ENCODE results near the gene ZNF544.
"Not testable (repeated sequence)": the region's sequence is repeated elsewhere in the genome, so short reads cannot be mapped to it uniquely, and the experiment has no call there.

The ZNF544 gene

DNA sequence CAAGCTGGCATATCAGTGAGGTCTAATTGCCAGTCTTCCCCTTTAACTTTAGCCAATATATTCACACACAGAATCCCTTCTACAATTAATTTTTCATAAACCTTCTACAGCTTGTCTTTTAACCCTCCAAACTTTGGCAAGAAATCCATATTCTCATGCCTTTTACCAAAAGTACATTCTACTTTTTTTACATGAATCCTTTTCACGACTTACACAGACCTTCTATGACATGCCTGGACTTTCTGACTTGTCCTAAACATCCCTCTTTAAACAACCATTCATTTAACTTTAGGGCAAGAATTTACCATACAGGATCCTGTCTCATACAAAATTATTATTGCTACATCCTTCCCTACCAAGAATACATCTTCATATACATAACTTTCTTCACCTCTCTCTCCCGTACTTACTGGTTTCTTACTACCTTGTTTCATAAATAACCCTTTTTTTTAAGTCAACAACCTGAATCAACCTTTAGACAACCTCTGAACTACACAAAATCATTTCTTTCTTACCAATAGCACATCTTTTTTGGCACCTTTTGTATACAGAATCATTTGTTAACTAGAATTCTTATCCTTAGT lies 23.5 kb downstream of the ZNF544 start:
- DNase-seq (ENCODE audit: low spot score) = no peak

DNA sequence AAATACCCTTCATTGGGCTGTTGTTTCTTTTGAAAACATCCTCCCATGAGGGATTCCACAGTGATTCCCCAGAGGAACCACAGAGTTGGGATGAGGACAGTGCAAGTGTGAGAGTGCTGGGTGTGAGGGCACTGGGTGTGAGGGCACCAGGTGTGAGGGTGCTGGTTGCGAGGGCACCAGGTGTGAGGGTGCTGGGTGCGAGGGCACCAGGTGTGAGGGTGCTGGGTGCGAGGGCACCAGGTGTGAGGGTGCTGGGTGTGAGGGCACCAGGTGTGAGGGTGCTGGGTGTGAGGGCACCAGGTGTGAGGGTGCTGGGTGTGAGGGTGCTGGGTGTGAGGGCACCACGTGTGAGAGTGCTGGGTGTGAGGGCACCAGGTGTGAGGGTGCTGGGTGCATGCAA lies 29.5 kb downstream of the ZNF544 start:
- DNase-seq (ENCODE audit: low spot score) = not testable (repeated sequence)

GRCh38 chr19:58261600-58261967 lies 32.9 kb downstream of the ZNF544 start:
- no peak for DNase-seq (ENCODE audit: low spot score)

DNA sequence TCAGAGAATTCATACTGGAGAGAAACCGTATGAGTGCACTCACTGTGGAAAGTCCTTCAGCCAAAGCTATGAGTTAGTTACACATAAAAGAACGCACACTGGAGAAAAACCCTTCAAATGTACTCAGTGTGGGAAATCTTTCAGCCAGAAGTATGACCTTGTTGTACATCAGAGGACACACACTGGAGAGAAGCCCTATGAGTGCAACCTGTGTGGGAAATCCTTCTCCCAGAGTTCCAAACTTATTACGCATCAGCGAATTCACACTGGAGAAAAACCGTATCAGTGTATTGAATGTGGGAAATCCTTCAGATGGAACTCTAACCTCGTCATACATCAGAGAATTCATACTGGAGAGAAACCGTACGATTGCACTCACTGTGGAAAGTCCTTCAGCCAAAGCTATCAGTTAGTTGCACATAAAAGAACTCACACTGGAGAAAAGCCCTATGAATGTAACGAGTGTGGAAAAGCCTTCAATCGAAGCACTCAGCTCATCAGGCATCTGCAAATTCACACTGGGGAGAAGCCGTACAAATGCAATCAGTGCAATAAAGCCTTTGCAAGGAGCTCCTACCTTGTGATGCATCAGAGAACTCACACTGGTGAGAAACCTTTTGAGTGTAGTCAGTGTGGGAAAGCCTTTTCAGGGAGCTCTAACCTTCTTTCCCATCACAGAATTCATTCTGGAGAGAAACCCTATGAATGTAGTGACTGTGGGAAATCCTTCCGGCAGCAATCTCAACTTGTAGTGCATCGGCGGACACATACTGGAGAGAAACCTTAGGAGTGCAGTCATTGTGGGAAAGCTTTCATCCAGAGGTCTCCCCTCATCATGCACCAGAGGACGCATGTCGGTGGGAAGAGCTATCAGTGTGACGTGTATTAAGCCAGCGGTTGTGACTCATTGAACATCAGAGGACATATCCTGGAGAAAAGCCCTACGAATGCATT lies 33.5 kb downstream of the ZNF544 start:
- DNase-seq (ENCODE audit: low spot score) = no peak

- DNase-seq (ENCODE audit: low spot score) = no peak
These were observed 34.2 kb downstream of the ZNF544 start for GRCh38 chr19:58262922-58263296.

DNA sequence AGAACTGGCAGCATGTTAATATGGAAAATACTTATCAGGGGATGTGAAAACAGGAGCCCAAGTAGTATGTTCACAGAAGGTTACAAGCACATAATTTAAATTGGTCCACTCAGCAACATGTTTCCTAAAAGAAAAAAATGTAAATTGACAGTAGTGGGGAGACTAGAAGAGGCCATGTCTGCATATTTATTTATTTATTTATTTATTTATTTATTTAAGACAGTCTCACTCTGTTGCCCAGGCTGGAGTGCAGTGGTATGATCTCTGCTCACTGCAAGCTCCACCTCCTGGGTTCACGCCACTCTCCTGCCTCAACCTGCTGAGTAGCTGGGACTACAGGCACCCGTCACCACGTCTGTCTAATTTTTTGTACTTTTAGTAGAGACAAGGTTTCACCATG lies 36.4 kb downstream of the ZNF544 start:
- no peak for DNase-seq (ENCODE audit: low spot score)

DNA sequence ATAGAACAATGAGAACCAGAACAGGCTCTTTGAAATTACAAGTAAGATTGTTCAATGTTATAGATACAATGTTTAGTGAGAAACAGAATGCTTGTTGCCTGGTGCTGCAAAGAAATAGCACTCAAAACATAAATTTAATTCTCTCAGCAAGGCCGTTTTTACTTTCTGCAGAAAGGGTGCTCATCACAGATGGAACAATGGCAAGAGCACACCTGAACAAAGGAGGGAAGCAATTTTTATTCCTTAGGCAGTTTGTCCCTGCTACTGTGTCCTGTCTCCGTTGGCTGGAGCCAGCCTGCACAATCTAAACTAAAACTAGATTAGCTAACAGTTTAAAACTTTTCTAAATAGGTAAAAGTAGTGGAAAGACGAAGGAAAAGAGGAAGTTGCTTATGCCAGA lies 39.6 kb downstream of the ZNF544 start:
- no peak for DNase-seq (ENCODE audit: low spot score)

- no peak for DNase-seq (ENCODE audit: low spot score)
These were observed 46.1 kb downstream of the ZNF544 start for GRCh38 chr19:58274771-58275201.

- no peak for DNase-seq (ENCODE audit: low spot score)
These were observed 46.9 kb downstream of the ZNF544 start for GRCh38 chr19:58275564-58275963.

DNA sequence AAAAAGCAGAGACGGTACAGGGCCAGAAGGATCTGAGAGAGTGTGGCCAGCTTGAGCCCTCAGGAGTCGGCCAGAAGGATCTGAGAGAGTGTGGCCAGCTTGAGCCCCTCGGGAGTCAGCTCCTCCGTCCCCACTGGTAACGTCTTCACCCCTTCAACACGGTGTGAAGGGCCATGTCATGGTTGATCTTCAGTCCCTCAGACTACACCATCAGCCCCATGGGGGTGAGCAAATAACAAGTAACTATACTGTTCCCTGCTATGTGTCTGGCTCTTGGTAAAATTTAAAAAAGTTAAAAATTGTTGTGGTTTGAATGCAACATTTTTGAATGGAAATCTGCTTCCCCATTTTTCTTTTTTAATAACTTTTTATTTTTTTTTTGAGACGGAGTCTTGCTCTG lies 48.5 kb downstream of the ZNF544 start:
- DNase-seq (ENCODE audit: low spot score) = no peak

DNA sequence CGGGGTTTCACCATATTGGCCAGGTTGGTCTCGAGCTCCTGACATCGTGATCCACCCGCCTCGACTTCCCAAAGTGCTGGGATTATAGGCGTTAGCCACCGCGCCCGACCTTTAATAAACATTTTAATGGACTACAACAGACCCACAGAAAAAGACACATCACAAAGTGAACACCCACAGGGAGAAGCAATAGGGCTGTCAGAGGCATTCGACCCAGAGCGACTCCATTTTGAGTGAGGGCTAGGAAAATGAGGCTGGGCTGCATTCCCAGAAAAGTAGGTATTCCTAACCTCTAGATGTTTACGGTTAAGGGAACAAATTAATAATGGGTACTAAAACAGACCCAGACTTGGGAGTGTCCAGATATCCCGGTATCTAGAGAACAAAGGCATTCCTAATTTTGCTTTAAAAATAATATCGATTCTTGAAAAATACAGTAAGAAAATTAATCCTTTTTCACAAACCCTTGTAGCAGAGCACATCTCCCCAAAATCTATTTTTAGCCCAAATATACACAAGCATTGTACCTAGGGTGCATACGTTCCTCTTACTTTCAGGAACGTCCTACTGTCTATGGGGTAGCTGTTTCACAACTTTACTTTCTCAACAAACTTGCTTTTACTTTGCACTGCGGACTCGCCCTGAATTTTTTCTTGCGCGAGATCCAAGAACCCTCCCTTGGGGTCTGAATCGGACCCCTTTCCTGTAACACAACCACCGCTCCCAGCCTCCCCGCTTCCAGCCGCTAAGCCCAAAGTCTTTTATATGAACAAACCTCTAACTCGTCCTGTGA lies 49.2 kb downstream of the ZNF544 start:
- peak; percentile 9 for DNase-seq (ENCODE audit: low spot score)

DNA sequence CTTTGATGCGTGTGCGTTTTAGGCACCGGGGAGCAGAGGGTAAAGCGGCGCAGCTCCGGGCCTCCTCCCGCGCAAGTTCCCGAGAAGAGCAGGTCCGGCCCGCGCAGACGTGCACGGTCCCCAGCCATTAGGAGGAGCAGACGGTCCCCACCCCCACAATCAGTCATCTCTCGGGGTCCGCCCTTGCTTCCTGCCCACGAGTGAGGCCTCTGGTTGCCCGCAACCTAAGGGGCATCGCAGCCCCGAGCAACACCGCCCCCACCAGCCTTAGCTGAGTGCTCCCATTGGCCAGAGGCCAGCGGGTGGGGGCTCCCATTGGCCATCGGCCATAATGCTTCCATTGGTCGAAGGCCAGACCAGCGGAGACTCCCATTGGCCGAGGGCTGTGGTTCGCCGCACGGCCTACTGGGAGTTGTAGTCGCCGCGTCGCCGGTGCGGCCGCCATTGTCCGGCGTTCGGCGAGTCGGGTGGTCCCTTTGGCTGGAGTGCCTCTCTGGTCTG lies 49.9 kb downstream of the ZNF544 start, which contains the start of gene ZNF8:
TSS of gene ZNF8 (plus strand) at position 415 of the 501 bp plus-strand sequence. CDS start 127 bp downstream, outside the sequence.
- peak; percentile 93 for DNase-seq (ENCODE audit: low spot score)

DNA sequence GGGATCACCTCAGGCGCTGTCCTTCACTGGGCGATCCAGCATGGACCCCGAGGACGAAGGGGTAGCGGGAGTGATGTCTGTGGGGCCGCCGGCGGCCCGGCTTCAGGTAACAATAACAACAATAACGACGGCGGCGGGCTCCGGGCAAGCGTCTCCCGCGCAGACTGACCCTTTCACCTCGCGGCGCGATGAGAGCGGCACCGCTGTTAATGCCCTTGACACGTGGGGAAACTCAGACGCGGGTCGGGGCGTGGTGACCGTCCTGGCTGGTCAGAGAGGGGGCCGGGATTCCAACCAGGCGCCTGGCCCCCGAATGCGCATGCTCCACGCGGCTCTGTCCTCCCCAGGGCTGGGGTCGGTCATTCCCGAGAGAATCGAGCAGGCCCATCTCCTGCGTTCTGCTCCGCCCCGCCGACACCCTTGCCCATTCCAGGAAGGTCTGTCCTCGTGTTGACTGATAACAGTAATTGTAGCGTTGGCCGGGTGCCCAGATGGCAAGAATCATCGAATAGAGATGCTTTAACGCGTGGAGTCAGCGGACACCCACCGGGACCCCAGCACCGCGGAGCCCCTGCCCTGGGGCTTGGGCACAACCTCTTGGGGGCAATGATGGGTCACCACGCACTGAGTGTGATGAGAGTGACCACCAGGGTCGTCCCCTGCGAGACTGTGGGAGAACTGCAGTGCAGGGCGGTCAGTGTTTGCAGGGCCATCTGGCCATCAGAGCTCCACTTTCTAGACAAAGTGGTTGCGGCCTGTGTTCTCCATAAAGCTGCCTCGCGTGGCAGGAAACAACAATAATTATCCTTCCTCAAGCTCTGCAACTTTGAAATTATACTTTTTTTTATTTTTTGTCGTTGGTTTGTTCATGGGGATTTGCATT lies 50.6 kb downstream of the ZNF544 start:
- DNase-seq (ENCODE audit: low spot score) = peak; percentile 49

- no peak for DNase-seq (ENCODE audit: low spot score)
These were observed 51.2 kb downstream of the ZNF544 start for GRCh38 chr19:58279925-58280316.

DNA sequence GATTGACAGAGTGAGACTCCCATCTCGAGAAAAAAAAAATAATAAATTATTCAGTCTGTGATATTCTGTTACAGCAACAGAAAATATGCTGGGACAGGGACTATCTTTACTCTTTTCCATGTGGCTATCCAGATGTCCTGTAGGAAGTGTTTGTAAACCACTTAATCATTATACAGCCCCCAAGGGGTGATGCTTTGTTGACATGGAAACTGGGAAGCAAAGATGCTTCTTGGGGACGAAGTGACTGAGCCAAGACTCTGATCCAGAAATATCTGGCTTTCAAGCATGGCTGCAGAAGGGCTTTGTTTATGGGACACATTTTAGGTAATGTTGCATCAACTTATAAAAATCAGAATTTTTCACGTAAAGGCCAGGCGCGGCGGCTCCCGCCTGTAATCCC lies 55.5 kb downstream of the ZNF544 start:
- DNase-seq (ENCODE audit: low spot score) = no peak

- DNase-seq (ENCODE audit: low spot score) = no peak
These were observed 63.2 kb downstream of the ZNF544 start for GRCh38 chr19:58291943-58292342.

GRCh38 chr19:58294743-58295374 lies 66.1 kb downstream of the ZNF544 start:
- DNase-seq (ENCODE audit: low spot score) = no peak

- no peak for DNase-seq (ENCODE audit: low spot score)
These were observed 67.4 kb downstream of the ZNF544 start for GRCh38 chr19:58296104-58296503.

GRCh38 chr19:58300620-58301019 lies 71.9 kb downstream of the ZNF544 start:
- no peak for DNase-seq (ENCODE audit: low spot score)

GRCh38 chr19:58304255-58304654 lies 75.5 kb downstream of the ZNF544 start:
- no peak for DNase-seq (ENCODE audit: low spot score)

DNA sequence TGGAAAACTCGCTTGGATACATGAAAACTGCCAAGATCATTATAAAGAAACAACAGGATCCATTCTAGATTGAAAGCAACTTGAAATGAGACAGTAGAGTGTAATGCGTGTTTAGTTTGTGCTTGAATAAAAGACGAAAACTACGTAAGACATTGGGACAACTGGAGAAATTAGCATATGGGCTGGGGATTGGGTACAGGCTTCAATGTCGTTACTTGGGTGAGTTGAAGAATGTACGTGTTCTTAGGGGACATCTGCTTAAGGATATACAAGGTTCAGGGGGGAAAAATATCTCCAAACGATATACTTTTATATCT lies 76.0 kb downstream of the ZNF544 start:
- DNase-seq (ENCODE audit: low spot score) = no peak

Data from globus pallidus (tissue), 1 donor.